ENCODE measurements around the gene IKZF1.

The IKZF1 gene

GRCh38 chr7:50304129-50304910 lies at the start of gene IKZF1:
TSS of gene IKZF1 (plus strand) at chr7:50304716. CDS start at chr7:50319062, 14,346 bp downstream.
- DNase-seq (ENCODE audit: insufficient read length, low spot score) = no peak
- no peak for TF ChIP-seq CTCF (IDR thresholded peaks at IDR 0.05; ENCODE audit: insufficient read depth, missing control alignments)
- no peak for FAIRE-seq

- DNase-seq (ENCODE audit: insufficient read length, low spot score) (no peak), FAIRE-seq (no peak)
- TF ChIP-seq CTCF (IDR thresholded peaks at IDR 0.05; ENCODE audit: insufficient read depth, missing control alignments) = no peak
Measured at GRCh38 chr7:50261593-50261992, 42.9 kb upstream of the IKZF1 start.

- FAIRE-seq (no peak), DNase-seq (ENCODE audit: insufficient read length, low spot score) (no peak)
- TF ChIP-seq CTCF (IDR thresholded peaks at IDR 0.05; ENCODE audit: insufficient read depth, missing control alignments) = no peak
Measured at GRCh38 chr7:50262446-50262845, 42.1 kb upstream of the IKZF1 start.

- FAIRE-seq = no peak
- no peak for DNase-seq (ENCODE audit: insufficient read length, low spot score)
- TF ChIP-seq CTCF (IDR thresholded peaks at IDR 0.05; ENCODE audit: insufficient read depth, missing control alignments) = no peak
Measured at GRCh38 chr7:50262916-50263690, 41.4 kb upstream of the IKZF1 start.

GRCh38 chr7:50264908-50265307 lies 39.6 kb upstream of the IKZF1 start:
- no peak for TF ChIP-seq CTCF (IDR thresholded peaks at IDR 0.05; ENCODE audit: insufficient read depth, missing control alignments)
- DNase-seq (ENCODE audit: insufficient read length, low spot score) (no peak), FAIRE-seq (no peak)

- DNase-seq (ENCODE audit: insufficient read length, low spot score) = no peak
- TF ChIP-seq CTCF (IDR thresholded peaks at IDR 0.05; ENCODE audit: insufficient read depth, missing control alignments) = no peak
- FAIRE-seq = no peak
Measured at GRCh38 chr7:50265968-50266634, 38.4 kb upstream of the IKZF1 start.

Measured in D721Med (cell line).